Spleen (tissue), 7 donors: Measurements from ENCODE around the gene OR2T35.
"Not testable (repeated sequence)": the region's sequence is repeated elsewhere in the genome, so short reads cannot be mapped to it uniquely, and the experiment has no call there.

Experiments used
- POLR2A ChIP-seq, 3 donors: fragments of 450-650 bp; IDR thresholded peaks; one replicate each; pipeline ENCODE4 v1.5.1; 2017; ENCODE audit warnings: antibody characterized with exemption in 3 of 3, mild to moderate bottlenecking in 1 of 3
- POLR2AphosphoS5 ChIP-seq, 3 donors: sonication (generic); formaldehyde crosslinking; IDR thresholded peaks; one replicate each; pipeline ENCODE4 v1.5.1; 2017; ENCODE audit warnings: antibody characterized with exemption in 3 of 3
- TF ChIP-seq, protein P1 (sequence below), 11 experiments: fragments of 200-600 bp in 7 of 11; fragments of 450-650 bp in 4 of 11; sonication (generic) in 4 of 11; IDR thresholded peaks in 8 of 11; conservative IDR thresholded peaks in 3 of 11; 1 replicate in 7 of 11; 2 replicates in 4 of 11; pipeline versions ENCODE4 v1.4.0 to v1.8.0; 2016 to 2021; ENCODE audit warnings: antibody characterized with exemption in 11 of 11, inconsistent platforms in 4 of 11, mild to moderate bottlenecking in 1 of 11
- donor health status: DM: no; HTN: no; CAD: no; lungs with moderate emphysema.
- donor health status: DM: no; HTN: no; CAD: no.
- donor health status: DM: no; HTN: no; CAD: no.

DNA sequence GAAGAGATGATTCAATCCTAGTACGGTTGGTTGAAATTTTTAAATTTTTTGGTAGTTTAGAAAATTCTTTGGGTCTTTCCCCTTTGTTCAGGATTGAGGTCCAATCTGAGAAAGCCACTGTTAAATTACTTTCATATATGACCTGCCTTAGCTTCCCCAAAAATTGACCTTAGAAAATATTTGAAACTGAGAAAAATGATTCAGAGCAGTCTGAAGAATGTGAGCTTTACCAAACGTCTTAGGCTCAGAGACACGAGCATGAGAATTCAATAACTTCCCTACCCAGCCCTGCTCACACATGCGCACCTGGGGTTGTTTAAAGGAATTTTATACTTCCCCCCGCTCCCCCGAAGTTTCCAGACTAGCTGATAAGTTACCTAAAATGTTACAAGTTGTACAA lies 11.7 kb upstream of the OR2T35 start:
- TF ChIP-seq, protein P1, sequence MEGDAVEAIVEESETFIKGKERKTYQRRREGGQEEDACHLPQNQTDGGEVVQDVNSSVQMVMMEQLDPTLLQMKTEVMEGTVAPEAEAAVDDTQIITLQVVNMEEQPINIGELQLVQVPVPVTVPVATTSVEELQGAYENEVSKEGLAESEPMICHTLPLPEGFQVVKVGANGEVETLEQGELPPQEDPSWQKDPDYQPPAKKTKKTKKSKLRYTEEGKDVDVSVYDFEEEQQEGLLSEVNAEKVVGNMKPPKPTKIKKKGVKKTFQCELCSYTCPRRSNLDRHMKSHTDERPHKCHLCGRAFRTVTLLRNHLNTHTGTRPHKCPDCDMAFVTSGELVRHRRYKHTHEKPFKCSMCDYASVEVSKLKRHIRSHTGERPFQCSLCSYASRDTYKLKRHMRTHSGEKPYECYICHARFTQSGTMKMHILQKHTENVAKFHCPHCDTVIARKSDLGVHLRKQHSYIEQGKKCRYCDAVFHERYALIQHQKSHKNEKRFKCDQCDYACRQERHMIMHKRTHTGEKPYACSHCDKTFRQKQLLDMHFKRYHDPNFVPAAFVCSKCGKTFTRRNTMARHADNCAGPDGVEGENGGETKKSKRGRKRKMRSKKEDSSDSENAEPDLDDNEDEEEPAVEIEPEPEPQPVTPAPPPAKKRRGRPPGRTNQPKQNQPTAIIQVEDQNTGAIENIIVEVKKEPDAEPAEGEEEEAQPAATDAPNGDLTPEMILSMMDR (IDR thresholded peaks at IDR 0.05 in 8 of 11, conservative IDR thresholded peaks at IDR 0.05 in 3 of 11) = not testable (repeated sequence)
- not testable (repeated sequence) for TF ChIP-seq POLR2A, POLR2AphosphoS5 (IDR thresholded peaks at IDR 0.05)
